SH-SY5Y (cell line): ENCODE measurements around the gene HSD17B12.

Source experiments
- GATA2 ChIP-seq: IDR thresholded peaks from 2 replicates; pipeline ENCODE4 v1.6.1; 2011; ENCODE audit warnings: mild to moderate bottlenecking, low read depth, low read length
- GATA3 ChIP-seq: IDR thresholded peaks from 2 replicates; pipeline ENCODE4 v1.6.1; 2011; ENCODE audit warnings: low read depth, mild to moderate bottlenecking, low read length, moderate library complexity

DNA sequence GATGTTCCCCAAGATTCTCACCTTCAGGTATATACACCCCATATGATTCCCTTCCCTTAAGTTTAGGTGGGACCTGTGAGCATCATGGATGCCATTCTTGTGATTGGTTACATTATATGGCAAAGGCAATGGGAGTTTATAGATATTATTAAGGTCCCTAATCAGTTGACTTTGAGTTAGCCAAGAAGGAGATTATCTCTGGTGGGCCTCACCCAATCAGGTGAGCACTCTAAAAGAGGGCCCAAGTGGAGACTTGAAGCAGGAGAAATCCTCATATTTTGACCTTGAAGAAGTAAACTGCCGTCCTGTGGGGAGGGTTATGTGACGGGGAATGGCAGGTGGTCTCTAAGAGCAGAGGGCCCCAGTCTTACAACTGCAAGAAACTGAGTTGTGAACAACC lies 94.2 kb downstream of the HSD17B12 start:
- TF ChIP-seq GATA3 = no peak
- TF ChIP-seq GATA2 = no peak
